HG02610 (cell line): ENCODE measurements around the gene GALNT6.

Source experiments
- ATAC-seq: cut with Tn5 transposase; IDR thresholded peaks from one replicate; pipeline ENCODE4 v1.9.1; 2021; ENCODE audit warnings: mild to moderate bottlenecking, moderate library complexity; ENCODE audit not compliant: unreplicated experiment

Gene GALNT6

DNA sequence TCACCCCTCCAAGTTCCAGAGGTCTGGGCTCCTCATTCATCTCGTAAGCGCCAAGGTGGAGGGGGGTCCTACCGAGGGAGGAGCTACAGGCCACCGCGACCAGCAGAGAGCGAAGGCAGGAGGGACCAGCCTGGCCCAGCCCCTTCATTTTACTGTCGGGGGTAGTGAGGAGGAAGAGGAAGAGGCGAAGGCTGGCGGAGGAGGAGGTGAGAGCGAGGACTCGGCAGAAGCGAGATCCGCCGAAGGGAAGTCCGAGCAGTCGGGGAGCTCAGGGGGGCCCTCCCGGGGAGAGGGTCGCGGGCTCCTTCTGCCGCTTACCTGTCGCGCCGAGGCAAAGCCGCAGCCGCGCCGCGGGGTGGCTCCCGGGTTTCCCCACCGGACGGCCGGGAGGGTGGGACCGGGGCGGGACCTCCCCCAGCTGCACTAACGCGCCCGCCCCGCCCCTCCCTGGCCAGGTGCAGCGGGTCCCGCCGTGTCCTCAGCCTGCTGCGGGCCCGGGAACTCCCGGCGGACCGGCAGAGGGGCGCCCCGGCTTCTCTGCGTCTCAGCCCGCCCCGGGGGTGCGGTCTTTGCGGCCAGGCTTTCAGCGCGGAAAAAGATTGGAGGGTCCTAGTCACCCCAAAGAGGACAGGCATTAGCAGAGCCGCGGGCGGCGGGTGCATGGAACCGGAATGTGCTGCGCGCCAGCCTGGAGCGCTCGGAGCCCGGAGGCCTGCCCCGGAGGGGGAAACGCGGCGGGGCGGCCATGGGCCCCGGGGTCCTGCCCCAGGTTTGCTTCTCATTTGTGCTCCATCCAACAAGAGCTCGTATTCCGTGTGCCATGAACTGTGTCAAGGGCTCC is at the start of gene GALNT6:
GALNT6 (minus strand) TSS at position 124 of the 841 bp plus-strand sequence. CDS start 11,625 bp downstream, outside the sequence.
- peak; percentile 32 for ATAC-seq

DNA sequence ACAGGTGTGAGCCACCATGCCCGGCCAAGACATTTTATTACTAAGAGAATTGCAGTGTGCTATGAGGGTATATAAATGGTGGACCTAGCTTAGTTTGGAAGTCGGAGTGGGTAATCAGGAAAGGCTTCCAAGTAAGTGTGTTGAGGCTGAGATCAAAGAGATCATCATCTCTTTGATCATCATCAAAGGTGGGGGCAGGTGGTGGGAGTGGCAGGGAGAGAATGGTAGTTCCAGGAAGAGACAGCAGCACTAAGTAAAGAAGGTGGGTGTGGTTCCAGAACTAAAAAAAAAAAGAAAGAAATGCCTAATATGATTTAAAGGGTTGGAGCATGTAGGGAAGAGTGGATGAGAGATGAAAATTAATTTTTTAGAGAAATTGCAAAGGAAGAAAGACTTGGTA is 48.1 kb upstream of the GALNT6 start:
- no peak for ATAC-seq

GRCh38 chr12:51437431-51437830 is 46.2 kb upstream of the GALNT6 start:
- ATAC-seq = no peak

- ATAC-seq = no peak
Observed at GRCh38 chr12:51434305-51434704, 43.1 kb upstream of the GALNT6 start.

DNA sequence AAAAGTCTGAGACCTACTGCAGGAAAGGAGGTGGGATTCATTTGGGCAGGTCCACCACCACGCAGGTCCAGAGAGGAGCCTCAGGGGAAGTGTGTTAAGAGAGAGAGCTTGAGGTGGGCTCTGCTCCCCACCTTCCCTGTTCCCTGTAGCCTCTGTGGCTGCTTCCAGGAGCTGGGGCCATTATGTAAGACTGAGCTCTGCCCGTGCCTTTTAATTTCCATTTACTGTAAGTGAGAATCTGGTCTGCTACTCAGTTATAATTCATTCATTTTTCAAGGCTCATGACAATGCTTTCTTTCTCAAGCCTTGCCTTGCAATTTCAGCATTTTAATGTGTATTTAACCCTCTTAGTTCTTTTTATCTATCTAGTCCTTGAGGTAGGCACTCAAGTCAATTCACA is 41.7 kb upstream of the GALNT6 start:
- no peak for ATAC-seq

- ATAC-seq = no peak
Observed at GRCh38 chr12:51430196-51430895, 39.1 kb upstream of the GALNT6 start.

GRCh38 chr12:51429700-51430099 is 38.5 kb upstream of the GALNT6 start:
- ATAC-seq = no peak

- ATAC-seq = no peak
Observed at GRCh38 chr12:51428256-51428655, 37.0 kb upstream of the GALNT6 start.

GRCh38 chr12:51424662-51425539 is 33.7 kb upstream of the GALNT6 start, which contains the start of gene SLC4A8:
SLC4A8 (plus strand) TSS chr12:51424831; CDS start chr12:51424988, 157 bp downstream.
- peak; percentile 93 for ATAC-seq

DNA sequence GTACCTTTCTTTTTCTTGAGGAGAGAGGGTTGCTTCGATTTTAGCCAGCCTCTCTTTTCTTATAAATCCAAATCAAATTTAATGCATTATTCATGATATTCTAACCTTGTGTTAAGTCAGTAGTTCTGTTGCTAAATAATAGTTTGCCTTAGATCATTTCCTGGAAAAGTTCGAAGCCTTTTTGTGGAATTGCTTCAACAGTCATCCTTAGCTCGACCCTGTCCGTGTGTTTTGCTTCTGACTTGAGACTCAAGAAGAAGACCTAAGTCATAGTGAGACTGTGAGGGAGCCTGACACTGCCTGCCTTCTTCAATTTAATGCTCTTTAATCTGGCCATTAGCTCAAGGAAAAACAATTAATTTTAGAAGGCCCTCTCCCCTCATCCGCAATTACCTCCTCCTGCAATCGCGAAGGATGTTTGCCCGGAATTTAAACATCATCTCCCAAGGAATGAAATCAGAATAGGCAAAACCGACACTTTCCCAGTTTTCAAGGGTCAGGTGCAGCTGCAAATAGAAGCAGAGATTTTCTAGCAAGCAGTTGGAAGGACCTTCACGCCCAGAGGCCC is 33.0 kb upstream of the GALNT6 start:
- no peak for ATAC-seq

DNA sequence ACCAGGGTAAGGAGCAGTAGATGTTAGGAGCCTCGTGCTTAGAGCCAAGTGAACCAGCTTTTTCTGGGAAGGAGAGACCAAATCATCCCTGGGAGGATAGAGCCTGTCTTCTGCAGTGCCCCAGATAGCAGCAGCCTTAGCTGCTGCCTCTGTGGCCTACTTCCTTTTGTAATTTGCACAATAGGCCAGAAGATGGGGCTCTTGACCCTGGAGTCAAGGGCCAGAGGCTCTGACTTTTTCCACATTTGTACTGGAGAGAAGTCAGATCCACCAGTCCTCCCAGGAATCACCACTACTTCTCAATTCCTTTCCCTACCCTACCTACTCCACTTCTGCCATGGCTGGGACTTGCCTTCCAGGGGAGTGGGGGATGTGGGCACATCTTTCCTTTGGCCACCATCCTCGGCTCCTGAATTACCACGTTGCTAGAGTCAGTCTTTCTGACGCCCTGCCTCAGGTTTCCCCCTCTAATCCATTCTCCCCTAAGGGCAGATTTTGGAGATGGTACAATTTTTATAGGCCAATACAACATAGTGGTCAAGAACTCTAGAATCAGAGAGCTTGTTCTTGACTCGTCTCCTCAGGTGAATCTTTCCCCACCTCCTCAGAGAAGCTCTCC is 30.2 kb upstream of the GALNT6 start:
- no peak for ATAC-seq

GRCh38 chr12:51419425-51420193 is 28.4 kb upstream of the GALNT6 start:
- ATAC-seq = no peak

DNA sequence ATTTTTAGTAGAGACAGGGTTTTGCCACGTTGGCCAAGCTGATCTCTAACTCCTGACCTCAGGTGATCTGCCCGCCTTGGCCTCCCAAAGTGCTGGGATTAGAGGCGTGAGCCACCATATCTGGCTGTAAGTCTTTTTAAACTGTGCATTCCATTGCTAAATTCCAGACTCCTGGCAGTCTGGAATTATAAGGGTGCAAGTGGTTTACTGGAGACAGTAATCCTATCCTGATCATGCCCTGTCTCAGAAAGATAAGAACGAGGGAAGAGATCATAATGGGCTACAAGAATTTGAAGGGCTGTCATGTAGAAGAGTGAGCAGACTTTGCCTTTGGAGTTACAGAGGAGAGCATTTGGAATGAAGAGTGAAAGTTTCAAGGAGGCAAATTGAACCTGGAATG is 26.6 kb upstream of the GALNT6 start:
- no peak for ATAC-seq

GRCh38 chr12:51415931-51416330 is 24.7 kb upstream of the GALNT6 start:
- no peak for ATAC-seq

DNA sequence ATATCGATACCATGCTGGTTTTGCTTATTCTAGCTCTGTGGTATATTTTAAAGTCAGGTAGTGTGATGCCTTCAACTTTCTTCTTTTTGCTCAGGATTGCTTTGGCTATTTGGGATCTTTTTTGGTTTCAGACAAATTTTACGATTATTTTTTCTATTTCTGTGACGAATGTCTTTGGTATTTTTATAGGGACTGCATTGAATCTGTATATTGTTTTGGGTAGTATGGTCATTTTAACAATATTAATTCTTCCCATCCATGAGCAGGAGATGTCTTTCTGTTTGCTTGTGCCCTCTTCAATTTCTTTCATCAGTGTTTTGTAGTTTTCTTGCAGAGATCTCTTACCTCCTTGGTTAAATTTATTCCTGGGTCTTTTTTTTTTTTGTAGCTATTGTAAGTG is 22.6 kb upstream of the GALNT6 start:
- ATAC-seq = no peak

GRCh38 chr12:51413149-51413548 is 21.9 kb upstream of the GALNT6 start:
- no peak for ATAC-seq

- ATAC-seq = no peak
Observed at GRCh38 chr12:51409846-51410245, 18.6 kb upstream of the GALNT6 start.

GRCh38 chr12:51407604-51408003 is 16.4 kb upstream of the GALNT6 start:
- no peak for ATAC-seq

DNA sequence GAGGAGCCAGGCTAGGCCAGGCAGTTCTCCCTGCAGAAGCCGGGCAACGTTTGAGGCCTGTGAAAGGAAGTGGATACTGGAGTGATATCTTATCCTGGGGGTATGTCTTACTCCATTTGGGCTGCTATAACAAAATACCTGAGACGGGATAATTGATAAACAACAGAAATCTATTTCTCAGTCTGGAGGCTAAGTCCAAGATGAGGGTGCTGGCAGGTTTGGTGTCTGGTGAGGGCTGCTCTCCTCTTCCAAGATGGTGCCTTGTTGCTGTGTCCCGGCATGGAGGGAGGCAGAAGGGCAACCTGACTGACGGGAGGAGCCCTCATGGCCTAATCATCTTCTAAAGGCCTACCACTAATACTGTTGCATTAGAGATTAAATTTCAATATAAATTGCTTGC is 15.7 kb upstream of the GALNT6 start:
- no peak for ATAC-seq

DNA sequence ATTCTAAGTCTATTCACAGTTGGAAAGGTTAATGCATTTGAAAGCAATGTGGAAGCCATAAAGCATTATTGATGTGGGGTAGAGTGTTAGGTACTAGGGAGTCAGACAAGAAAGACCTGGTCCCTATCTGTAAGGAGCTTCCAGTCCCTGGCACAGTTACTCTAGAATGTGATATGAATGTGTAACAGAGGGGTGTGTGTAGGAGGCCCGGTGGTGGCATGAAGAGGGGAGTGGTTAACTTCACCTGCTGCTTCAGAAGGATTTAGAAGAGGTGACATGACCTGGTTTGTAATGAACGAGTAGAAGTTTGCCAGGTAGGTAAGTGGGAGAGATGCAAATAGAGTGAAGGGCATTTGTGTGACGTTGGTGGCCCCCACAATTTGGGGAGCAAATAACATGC is 15.1 kb upstream of the GALNT6 start:
- ATAC-seq = no peak
